Iris pigment epithelial cell (primary cell): ENCODE measurements around the gene ENC1.
"Not testable (repeated sequence)": the region's sequence is repeated elsewhere in the genome, so short reads cannot be mapped to it uniquely, and the experiment has no call there.

Source experiments
- DNase-seq: peaks from one replicate; pipeline ENCODE4 v3.0.0-alpha.2; 2011; ENCODE audit warnings: low read depth

Gene ENC1, protein sequence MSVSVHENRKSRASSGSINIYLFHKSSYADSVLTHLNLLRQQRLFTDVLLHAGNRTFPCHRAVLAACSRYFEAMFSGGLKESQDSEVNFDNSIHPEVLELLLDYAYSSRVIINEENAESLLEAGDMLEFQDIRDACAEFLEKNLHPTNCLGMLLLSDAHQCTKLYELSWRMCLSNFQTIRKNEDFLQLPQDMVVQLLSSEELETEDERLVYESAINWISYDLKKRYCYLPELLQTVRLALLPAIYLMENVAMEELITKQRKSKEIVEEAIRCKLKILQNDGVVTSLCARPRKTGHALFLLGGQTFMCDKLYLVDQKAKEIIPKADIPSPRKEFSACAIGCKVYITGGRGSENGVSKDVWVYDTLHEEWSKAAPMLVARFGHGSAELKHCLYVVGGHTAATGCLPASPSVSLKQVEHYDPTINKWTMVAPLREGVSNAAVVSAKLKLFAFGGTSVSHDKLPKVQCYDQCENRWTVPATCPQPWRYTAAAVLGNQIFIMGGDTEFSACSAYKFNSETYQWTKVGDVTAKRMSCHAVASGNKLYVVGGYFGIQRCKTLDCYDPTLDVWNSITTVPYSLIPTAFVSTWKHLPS

DNA sequence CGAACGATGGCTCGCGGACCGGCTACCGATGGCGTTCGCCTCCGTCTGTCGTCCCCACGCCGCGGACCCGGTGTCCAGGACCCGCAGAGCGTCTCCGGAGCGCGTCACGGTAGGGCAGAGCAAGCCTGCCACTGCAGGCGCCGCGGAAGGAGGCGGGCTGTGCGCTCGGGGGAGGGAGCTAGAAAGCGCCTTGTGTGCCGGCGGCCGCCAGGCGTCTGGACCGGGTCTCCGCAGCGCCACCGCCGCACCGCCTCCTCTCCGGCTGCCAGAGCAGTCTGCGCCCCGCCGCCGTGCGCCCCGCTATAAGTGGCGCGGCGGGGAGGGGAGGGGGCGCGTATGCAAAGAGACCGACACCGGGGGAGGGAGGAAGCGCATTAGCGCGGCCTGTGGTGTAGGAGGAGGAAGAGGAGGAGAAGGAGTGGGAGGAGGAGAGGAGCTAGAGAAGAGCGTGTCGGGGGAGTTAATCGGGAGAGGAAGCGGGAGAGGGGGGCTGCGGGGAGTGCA is at the start of gene ENC1:
Gene ENC1, minus strand, starts transcription at position 279 of the 504 bp plus-strand sequence. CDS start 4,243 bp downstream, outside the sequence.
- DNase-seq, result peak; percentile 93

DNA sequence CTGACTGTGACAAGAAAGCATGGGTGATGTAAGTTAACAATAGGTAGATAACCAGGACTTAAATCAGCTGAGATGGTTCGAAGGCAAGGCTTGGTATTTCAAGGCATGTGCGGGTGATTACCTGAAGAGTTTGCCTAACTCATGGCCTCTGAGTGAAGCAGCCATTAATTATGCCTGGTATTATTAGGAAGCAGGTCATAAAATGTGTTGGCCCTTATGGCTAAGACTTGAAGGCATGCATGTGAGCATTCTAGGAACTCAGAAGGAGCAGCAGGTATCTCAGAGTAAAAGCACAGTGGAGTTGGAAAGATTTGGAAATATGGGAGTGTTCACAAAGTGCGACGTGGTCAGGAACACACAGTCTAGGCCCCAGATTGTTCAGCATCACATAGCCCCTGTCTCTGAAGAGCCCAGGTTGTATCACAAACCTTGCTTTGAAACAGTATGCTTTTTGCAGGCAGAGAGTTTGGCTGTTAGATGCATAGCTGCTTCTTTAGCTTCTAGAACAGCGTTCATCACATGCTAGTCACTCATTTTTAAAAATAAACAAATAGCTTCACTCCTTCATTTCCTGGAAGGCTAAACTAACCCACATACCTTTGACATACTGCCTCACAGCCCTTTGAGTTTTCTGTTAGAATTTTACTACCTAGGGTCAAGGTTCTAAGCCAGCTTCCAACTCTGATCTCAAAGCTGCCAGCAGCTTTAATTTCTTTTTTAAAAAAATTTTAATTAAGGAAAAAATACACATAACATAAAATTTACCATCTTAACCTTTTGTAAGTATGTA is 46.6 kb upstream of the ENC1 start:
- peak; percentile 70 for DNase-seq

DNA sequence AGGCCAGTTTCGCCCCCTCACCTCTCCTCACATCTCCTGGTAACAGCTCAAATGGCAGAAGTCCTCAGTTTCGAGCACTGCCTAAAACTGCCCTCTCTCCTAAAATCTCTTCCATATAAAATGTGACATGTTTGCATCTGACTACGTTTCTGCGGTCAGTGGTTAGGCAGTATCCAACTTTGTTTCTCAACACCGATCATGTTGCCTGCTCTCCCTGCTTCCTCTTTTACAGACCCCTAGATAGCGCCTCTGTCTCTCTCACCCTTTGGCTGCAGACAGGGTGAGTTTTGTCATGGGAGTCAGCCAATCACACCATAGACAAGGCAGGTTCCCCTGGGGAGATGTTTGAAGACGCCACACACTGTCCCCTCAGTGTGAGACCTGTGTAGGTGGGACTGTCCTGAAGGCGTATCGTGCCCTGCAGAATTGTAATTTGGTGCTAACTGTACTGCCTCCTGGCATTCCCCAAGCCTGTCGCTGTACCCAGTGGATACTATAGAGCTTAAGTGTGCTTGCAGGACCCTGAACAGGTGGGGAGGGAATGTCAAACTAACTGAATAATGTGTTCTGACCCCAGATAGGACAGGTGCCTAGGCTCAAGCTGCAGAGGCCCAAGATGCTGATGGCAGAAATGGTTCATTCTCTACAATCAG is 45.6 kb upstream of the ENC1 start:
- peak; percentile 74 for DNase-seq

DNA sequence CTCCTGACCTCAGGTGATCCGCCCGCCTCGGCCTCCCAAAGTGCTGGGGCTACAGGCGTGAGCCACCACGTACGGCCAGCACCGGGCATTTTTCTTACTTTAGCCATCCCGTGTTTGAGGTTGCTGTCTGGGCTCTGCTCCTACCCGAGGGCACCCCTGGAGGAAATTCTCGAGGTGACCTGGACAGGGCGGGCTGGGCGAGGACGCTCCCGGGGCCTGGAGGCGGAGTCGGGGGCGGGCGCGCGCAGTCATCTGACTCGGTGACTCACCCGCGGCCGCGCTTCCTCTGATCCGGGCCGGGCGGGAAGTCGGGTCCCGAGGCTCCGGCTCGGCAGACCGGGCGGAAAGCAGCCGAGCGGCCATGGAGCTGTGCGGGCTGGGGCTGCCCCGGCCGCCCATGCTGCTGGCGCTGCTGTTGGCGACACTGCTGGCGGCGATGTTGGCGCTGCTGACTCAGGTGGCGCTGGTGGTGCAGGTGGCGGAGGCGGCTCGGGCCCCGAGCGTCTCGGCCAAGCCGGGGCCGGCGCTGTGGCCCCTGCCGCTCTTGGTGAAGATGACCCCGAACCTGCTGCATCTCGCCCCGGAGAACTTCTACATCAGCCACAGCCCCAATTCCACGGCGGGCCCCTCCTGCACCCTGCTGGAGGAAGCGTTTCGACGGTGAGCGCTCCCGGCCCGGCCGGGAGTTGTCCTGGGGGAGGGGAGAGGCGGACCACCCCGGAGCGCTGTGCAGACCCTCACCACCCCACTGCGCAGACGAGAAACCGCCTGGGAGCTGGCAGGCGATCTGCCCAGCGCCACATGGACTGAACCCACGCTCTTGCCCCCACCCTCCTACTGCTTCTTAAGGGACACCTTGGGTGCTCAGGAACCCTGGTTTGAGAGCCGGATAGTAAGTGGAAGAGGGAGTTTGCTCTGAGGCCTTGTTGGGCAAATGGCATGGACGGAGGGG is 44.6 kb upstream of the ENC1 start, which contains the start of gene HEXB:
Gene HEXB, plus strand, starts transcription at position 334 of the 952 bp plus-strand sequence. Its CDS starts 28 bp downstream, at position 362.
- DNase-seq, result peak; percentile 87

DNA sequence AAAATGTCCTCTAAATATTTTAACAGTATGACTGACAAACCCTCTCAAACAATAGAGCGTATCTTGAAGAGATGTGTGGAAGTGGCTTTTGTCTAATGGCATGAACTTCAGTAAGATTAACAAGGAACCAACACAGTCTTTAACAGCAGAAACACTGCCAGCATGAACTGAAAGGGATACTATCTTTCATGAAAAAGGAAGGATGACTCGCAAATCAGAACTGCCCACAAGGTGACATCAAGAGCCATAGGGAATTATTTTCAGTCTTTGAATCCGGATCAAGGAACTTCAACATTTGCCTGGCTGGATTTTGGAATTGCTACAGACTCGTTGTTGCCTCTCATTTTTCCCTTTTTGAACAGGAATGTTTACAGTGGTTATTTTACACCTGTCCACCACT is 39.4 kb upstream of the ENC1 start:
- DNase-seq, result peak; percentile 31

DNA sequence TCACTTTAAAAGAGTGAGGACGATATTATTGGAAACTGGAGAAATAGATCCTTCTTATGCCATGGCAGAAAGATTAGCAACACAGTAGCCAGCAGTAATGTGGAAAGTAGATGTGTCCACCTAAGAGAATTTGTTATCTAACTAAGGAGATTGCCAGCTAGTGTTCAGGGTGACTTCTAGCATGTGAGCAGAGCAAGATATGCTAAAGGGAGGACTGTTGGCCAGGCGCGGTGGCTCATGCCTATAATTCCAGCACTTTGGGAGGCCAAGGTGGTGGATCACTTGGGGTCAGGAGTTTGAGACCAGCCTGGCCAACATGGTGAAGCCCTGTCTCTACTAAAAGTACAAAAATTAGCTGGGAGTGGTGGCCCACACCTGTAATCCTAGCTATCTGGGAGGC is 38.8 kb upstream of the ENC1 start:
- not testable (repeated sequence) for DNase-seq

DNA sequence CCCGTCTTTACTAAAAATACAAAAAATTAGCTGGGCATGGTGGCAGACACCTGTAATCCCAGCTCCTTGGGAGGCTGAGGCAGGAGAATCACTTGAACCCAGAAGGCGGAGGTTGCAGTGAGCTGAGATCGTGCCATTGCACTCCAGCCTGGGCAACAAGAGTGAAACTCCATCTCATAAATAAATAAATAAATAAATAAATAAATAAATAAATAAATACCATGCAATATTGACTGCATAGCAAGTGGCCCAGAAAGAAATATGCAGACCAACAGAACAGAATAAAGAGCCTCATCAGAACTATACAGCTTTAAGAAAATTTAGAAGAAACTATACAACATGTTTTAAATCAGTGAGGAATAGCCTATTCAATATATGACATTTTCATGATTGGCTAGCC is 37.6 kb upstream of the ENC1 start:
- not testable (repeated sequence) for DNase-seq

DNA sequence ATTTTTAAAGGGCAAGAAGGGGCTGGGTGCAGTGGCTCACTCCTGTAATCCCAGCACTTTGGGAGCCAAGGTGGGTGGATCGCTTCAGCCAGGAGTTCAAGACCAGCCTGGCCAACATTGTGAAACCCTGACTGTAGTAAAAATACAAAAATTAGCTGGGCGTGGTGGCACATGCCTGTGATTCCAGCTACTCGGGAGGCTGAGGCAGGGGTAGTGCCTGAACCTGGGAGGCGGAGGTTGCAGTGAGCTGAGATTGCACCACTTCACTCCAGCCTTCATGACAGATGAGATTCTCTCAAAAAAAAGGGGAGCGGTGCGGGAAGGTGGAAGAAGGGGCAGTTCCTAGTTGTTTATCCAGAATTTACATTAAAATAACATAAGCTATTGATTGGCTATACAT is 35.9 kb upstream of the ENC1 start:
- not testable (repeated sequence) for DNase-seq

DNA sequence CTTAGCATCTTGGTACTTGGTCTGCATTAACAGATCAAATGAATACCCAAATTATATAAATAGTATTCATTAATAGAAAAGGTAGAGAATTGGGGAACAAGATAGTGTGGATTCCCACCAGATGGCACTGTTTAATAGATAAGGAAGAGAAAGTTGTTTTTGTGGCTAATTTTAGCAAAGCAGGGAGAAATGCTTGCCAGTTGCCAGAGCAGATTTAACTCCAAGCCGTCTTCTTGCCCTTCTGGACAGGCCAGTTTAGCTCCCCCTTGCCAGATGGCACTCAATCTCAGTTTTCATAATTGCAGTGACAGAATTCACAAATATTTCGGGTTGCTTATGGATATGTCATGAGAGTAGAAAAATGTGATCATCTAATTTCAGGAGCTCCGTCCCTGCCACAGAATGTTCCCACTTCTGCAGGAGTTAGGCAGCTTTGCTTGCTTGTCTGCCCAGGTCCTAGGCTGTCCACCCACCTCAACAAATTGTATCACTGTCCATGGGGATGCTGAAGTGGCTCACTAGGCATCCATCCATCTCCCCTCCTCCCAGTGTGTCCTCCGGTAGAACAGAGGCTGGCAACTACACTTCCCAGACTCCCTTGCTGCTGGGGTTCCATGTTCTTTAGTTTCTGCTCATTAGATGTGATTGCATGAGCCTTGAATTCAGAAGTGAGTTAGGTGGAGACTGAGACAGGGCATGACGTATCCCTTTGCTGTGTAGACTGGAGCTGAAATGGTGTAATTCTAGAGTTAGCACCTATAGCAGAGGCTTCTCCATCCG is 32.7 kb upstream of the ENC1 start:
- DNase-seq, result peak; percentile 68

DNA sequence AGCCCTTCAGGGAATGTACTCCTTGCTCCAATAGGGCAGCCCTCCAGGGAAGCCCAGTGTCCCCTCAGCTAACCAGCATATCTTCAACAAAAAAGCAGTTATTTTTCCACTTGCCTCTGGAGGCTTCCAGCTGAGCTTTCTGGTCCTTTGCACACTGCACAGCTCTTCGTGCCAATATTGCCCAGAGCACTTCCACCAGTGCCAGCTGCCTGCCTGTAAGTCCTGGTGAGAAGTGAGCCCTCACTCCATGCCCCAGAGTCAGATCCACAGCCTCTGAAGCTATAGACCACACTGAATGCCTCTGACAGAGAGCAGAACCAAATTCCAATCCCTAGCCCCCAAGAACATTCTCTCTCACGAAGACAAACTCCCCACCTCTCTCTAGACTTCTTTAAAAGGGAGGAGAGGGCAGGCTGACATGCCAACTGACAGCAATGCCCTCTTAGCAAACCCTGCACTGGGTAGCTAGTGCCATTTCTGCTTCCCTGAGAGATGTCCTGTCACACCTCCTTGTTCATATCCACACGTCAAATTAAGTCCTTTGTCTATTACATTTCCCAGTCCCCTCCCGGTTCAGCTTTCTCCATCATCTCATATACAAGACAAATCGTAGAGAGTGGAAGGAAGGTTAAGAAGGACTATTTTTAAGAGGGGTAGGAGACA is 31.8 kb upstream of the ENC1 start:
- DNase-seq, result no peak

DNA sequence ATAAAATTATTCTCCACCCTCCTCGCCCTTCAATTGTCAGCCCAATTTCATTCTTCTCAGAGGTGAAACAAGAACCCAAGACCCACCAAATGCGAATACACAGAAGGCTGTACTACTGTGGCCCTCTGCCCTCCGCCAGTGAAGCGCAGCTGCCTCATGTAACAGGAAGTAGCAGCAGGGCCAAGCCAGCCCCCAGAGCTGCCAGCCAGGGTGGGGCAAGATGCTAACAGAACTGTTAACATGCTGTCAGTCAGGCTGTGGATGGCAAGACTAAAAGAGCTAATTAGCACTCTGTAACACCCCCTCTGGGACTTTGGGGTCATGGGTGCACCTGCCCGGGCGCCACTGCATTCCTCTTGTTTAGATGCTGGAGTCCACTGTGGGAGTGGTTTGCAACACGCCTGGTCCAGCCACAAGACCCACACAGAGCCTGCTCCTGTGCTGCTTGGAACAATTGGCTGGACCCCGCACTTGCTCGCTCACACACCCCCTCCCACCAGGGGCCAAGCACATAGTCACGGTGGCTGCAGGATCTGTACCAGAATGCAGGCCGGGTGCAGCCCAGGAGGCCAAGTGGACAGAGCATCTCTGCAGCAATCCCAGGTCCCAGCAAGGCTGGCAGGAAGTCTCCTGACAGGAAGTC is 30.0 kb upstream of the ENC1 start:
- DNase-seq, result no peak

DNA sequence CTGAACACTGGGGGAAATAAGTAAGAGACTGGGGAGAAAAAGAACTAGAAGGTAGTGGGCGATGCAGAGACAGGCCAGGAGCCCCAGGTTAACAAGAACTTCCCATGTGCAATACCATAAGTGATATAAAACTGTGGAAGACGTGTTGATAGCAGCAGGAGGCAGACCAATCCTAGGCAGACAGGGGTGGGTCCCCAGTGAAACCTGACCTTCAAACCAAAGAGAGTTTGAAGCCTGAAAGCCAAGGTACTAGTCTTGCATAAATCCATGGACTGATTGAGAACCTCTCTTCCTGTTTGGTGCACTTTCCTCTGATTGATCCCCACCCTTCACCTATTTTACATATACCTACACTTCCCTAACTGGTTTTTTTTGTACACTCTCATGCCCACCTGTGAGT is 29.3 kb upstream of the ENC1 start:
- DNase-seq, result no peak

DNA sequence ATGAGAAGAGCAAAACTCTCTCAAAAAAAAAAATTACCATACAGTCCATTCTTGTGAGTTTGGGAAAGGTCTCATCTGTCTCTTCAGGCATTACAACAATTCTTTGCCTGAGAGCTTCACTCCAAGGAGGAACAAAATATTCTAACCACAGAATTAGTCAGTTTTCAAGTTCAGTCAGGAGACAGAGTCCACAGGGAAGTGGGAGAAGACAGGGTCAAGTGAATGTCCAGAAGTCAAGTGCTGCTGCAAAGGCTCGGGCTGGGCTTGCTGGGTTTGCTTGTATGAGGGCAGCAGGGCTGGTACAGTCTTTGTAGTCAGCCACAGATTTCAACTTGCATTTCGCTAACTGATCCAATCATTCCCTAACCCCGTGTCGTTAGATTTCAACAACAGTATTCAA is 26.9 kb upstream of the ENC1 start:
- peak; percentile 50 for DNase-seq

DNA sequence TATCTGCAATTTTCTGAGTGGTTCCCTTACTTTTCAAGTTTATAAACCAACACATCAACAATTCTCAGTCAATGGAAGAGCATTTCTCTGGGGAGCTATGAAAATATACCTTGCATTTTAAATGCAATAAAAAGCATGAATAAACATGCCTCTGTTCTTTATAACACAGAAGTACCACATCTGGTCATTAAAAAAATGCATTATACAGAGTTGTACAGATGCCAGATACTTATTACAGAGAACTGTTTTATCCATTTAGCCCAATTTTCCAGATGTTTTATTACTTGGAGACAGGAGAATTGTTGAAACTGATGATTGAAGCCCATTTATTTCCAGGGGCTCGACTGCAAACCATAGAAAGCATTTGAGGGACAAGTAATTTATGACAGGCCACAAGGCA is 25.3 kb upstream of the ENC1 start:
- DNase-seq, result no peak

DNA sequence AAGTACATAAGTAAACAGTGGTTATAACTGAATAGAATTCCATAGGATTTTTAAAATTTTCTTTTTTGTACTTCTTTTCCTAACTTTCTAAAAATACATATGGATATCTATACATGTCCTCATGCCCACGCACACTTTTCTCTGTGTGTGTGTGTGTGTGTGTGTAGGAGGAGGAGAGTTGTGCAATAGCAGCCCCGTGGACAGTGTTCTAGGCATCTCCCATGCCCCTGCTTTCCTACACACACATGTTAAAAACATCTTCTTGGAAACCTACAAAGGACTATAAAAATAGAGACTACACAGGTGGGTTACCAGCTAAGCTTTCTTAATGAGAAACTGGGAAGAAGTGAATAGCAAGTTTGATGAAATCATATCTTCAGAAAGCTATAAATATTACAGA is 24.7 kb upstream of the ENC1 start:
- DNase-seq, result no peak

DNA sequence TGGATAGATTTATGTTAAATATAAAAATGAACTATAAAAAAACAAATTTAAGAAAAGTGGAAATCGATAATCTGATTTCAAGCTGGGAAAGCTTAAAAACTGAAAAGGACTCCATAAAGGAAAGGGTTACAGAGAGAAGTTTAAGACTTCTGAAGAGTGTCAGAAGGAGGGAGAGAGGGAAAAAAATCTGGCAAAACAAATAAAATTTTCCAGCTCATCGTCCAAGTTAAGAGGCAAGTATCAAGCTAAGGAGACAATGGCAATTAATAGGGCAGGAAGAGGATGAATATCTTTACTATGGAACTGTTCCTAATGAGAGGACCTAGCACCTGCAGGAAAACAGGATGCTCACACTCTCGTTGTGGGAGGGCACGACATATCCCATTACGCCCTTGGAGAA is 24.0 kb upstream of the ENC1 start:
- no peak for DNase-seq

DNA sequence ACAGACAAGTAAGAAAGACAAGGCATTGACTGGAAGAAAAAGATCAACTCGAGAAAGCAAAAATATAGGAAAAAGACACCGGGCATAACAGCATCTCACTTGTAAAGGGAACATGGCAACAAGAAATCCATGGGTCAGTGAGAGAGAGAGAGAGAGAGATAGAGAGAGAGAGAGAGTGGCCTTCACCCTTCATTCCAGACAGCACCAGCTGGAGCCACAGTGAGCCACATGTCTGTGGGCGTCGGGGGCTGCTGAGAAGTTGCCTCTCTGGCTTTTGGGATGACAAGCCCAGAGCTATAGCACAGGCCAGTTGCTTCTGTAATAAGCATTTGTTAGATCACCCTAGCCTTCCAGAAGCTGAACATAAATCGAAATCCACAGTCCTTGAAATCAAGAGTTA is 20.3 kb upstream of the ENC1 start:
- DNase-seq, result no peak

DNA sequence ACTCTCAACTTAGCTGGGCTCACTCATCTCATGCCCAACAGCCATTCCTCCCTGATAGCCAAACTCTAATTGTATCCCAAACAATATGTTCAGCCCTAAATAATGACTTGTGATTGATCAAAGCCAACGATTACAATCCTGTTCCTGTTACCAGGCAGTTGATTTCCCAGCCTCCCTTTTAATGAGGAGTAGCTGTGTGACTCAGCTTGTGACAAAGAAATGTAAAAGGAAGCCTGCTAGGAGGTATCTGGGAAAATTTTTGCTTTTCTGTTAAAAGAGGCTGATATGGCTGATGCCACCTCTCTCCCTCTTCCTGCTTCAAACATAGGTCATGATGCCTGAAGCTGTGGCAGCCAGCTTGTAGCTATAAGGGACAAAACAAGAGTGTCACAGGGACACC is 19.6 kb upstream of the ENC1 start:
- no peak for DNase-seq

DNA sequence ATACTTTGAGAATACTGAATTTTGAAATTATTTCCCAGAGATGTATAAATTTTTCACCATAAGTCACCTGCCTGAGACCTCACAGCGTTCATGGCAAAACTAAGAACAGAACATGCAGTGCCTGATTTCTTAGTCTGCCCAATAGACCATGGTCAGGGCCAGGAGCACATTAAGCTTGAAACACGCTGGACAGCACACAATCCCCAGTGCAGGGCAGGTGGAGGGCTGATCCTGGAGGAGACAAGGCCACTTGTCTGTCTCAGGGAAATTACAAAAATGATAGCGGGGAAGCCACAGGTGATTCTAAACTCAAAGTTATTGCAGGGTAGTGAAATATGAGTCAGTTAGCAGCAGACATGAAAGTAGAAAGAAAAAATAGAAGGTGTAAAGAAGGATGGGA is 18.6 kb upstream of the ENC1 start:
- no peak for DNase-seq
